SU-DHL-6 (cell line): ENCODE results near the gene LUC7L2.

Experiments
- H2AFZ ChIP-seq: fragments of 200-600 bp; sonication (generic); 2 replicates; pipeline ENCODE4 v1.6.1; 2014; ENCODE audit warnings: low read depth, mild to moderate bottlenecking, moderate library complexity, mixed read lengths, antibody characterized with exemption, low read length; ENCODE audit not compliant: severe bottlenecking
- H3F3A ChIP-seq: fragments of 200-600 bp; shearing (Covaris generic); 2 replicates; pipeline ENCODE4 v1.6.0; 2016; ENCODE audit warnings: antibody characterized with exemption, mild to moderate bottlenecking; ENCODE audit not compliant: insufficient read depth
- H3K27ac ChIP-seq: fragments of 200-600 bp; sonication (generic); 2 replicates; pipeline ENCODE4 v1.5.1; 2016; ENCODE audit warnings: low read depth, mild to moderate bottlenecking, low read length, moderate library complexity, mixed read lengths
- H3K27me3 ChIP-seq: fragments of 200-600 bp; sonication (generic), shearing (Covaris generic); 2 replicates; pipeline ENCODE4 v1.6.0; 2014; ENCODE audit warnings: mild to moderate bottlenecking, low read length
- H3K36me3 ChIP-seq: fragments of 200-600 bp; sonication (generic); 2 replicates; pipeline ENCODE4 v1.6.1; 2014; ENCODE audit warnings: mild to moderate bottlenecking, low read length, mixed read lengths
- H3K4me2 ChIP-seq: fragments of 300-600, 200-600 bp; shearing (Covaris generic), sonication (generic); 2 replicates; pipeline ENCODE4 v1.6.0; 2014; ENCODE audit warnings: low read length, low read depth, mild to moderate bottlenecking; ENCODE audit not compliant: poor library complexity, severe bottlenecking
- H3K4me3 ChIP-seq: fragments of 200-600 bp; sonication (generic); 2 replicates; pipeline ENCODE4 v1.5.1; 2014; ENCODE audit warnings: antibody characterized with exemption, low read length, mild to moderate bottlenecking, mixed read lengths; ENCODE audit not compliant: insufficient read depth, poor library complexity, severe bottlenecking
- H3K79me2 ChIP-seq: fragments of 200-600 bp; sonication (generic); 2 replicates; pipeline ENCODE4 v1.6.1; 2014; ENCODE audit warnings: mild to moderate bottlenecking, low read length, moderate library complexity; ENCODE audit not compliant: insufficient read depth
- H3K9ac ChIP-seq: fragments of 200-600 bp; sonication (generic); 2 replicates; pipeline ENCODE4 v1.7.0; 2014; ENCODE audit warnings: mild to moderate bottlenecking, low read length
- H3K9me2 ChIP-seq: fragments of 200-600 bp; sonication (generic); replicated peaks from 2 replicates; pipeline ENCODE4 v1.6.1; 2014; ENCODE audit warnings: low read length; ENCODE audit not compliant: insufficient read depth
- H3K9me3 ChIP-seq: fragments of 200-600 bp; sonication (generic); 2 replicates; pipeline ENCODE4 v1.6.1; 2014; ENCODE audit warnings: low read length, mixed read lengths; ENCODE audit not compliant: insufficient read depth
- H4K20me1 ChIP-seq: fragments of 200-600 bp; sonication (generic); 2 replicates; pipeline ENCODE4 v1.6.1; 2014; ENCODE audit warnings: low read depth, mild to moderate bottlenecking, antibody characterized with exemption, low read length, moderate library complexity, mixed read lengths
- CTCF ChIP-seq: fragments of 200-600 bp; sonication (generic); IDR thresholded peaks from one replicate; pipeline ENCODE4 v1.5.1; 2017; ENCODE audit warnings: antibody characterized with exemption, mild to moderate bottlenecking, low read length, moderate library complexity; ENCODE audit not compliant: insufficient read depth, poor library complexity, severe bottlenecking
- EZH2phosphoT487 ChIP-seq: fragments of 200-600 bp; sonication (generic), shearing (Covaris generic); conservative IDR thresholded peaks from 2 replicates; pipeline ENCODE4 v1.6.1; 2018; ENCODE audit warnings: mild to moderate bottlenecking, antibody characterized with exemption, low read length, moderate library complexity, mixed read lengths

Gene LUC7L2

GRCh38 chr7:139446051-139446890 lies 86.6 kb downstream of the LUC7L2 start:
- Histone ChIP-seq H3K4me2 (no peak overlapping the region), H3K79me2 (no peaks in the 10 kb centered on the region), H3K36me3 (no peaks in the 10 kb centered on the region), H3K4me3 (no peak overlapping the region), H3F3A (no peaks in the 10 kb centered on the region), H3K9me2 (no peaks in the 10 kb centered on the region), H3K27ac (no peak overlapping the region), H3K9me3 (no peaks in the 10 kb centered on the region), H3K27me3 (no peaks in the 10 kb centered on the region), H2AFZ (no peak overlapping the region), H4K20me1 (no peaks in the 10 kb centered on the region), H3K9ac (no peak overlapping the region)
- no peak for TF ChIP-seq EZH2phosphoT487
- no peak for TF ChIP-seq CTCF

DNA sequence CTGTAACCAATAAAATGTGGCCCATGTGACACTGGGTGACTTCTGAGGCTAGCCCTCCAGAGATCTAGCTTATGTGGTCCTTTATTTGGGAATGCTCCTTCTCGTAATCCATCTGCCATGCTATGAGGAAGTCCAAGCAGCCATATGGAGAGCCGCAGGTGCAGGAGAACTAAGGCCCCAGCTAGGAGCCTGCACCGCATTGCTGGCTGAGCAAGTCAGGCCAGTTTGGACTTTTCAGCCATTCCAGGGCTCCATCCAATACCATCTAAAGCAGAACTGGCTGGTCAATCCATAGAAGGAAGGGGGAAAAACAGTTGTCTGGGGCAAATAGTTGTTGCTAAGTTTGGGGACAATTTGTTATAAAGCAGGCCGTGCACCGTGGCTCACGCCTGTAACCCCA lies 91.2 kb downstream of the LUC7L2 start:
- no peak overlapping the region for H2AFZ ChIP-seq
- H3K4me2 ChIP-seq = no peak overlapping the region
- TF ChIP-seq EZH2phosphoT487 (no peak), CTCF (no peak)
- H3K27me3 ChIP-seq = no peaks in the 10 kb centered on the region
- H3F3A ChIP-seq = no peaks in the 10 kb centered on the region
- H3K36me3 ChIP-seq = no peaks in the 10 kb centered on the region
- H3K79me2 ChIP-seq = no peaks in the 10 kb centered on the region
- no peak overlapping the region for H3K27ac ChIP-seq
- no peaks in the 10 kb centered on the region for H4K20me1 ChIP-seq
- no peak overlapping the region for H3K4me3 ChIP-seq
- H3K9ac ChIP-seq = no peak overlapping the region
- no peaks in the 10 kb centered on the region for H3K9me2 ChIP-seq
- no peaks in the 10 kb centered on the region for H3K9me3 ChIP-seq

- Histone ChIP-seq H2AFZ (no peak overlapping the region), H3K27me3 (no peaks in the 10 kb centered on the region), H4K20me1 (no peaks in the 10 kb centered on the region), H3K4me3 (no peak overlapping the region), H3K27ac (no peak overlapping the region), H3K4me2 (no peak overlapping the region), H3K9me3 (no peaks in the 10 kb centered on the region), H3K36me3 (no peaks in the 10 kb centered on the region), H3K79me2 (no peaks in the 10 kb centered on the region), H3F3A (no peaks in the 10 kb centered on the region), H3K9me2 (no peaks in the 10 kb centered on the region), H3K9ac (no peak overlapping the region)
- TF ChIP-seq EZH2phosphoT487 = no peak
- TF ChIP-seq CTCF = no peak
Observed at GRCh38 chr7:139451638-139452037, 91.9 kb downstream of the LUC7L2 start.
